ENCODE data around the gene DNAJC13.

DNAJC13 gene

GRCh38 chr3:132550579-132551305 is 133.4 kb downstream of the DNAJC13 start:
- TF ChIP-seq EZH2phosphoT487 (IDR thresholded peaks at IDR 0.05; ENCODE audit: low read length) (no peak), CTCF (IDR thresholded peaks at IDR 0.05; ENCODE audit: low read length) (no peak), EZH2 (optimal IDR thresholded peaks at IDR 0.05; ENCODE audit: low read depth, low read length) (no peak)
- Histone ChIP-seq H3K9ac (ENCODE audit: low read length) (peak overlapping the region; percentile 16; the same call in 1 of the 2 replicates), H3K9me3 (replicated peaks; ENCODE audit: insufficient read depth, low read length) (no peaks in the 10 kb centered on the region), H3K36me3 (replicated peaks; ENCODE audit: insufficient read depth, low read length) (no peaks in the 10 kb centered on the region), H3K4me2 (ENCODE audit: low read depth, low read length) (peak overlapping the region; percentile 57), H3K79me2 (ENCODE audit: low read length) (no peaks in the 10 kb centered on the region), H3K27ac (ENCODE audit: low read length) (peak overlapping the region; percentile 83), H4K20me1 (ENCODE audit: insufficient read depth, low read length) (no peaks in the 10 kb centered on the region), H3K9me2 (replicated peaks; ENCODE audit: insufficient read depth, low read length) (no peaks in the 10 kb centered on the region), H3K4me3 (ENCODE audit: low read length) (peak overlapping the region; percentile 2; the same call in 1 of the 2 replicates), H3F3A (ENCODE audit: insufficient read depth, low read length) (peaks cover 22% of the 10 kb centered on the region), H3K4me1 (ENCODE audit: low read length) (peaks cover 36% of the 10 kb centered on the region), H3K27me3 (replicated peaks; ENCODE audit: insufficient read depth, low read length) (no peaks in the 10 kb centered on the region), H2AFZ (ENCODE audit: low read length) (no peak overlapping the region)
- peak; percentile 33 for DNase-seq

- TF ChIP-seq EZH2phosphoT487 (IDR thresholded peaks at IDR 0.05; ENCODE audit: low read length) (no peak), CTCF (IDR thresholded peaks at IDR 0.05; ENCODE audit: low read length) (no peak), EZH2 (optimal IDR thresholded peaks at IDR 0.05; ENCODE audit: low read depth, low read length) (no peak)
- no peak overlapping the region for H3K4me2 ChIP-seq (ENCODE audit: low read depth, low read length)
These were observed 136.5 kb downstream of the DNAJC13 start for GRCh38 chr3:132553826-132554225.

GRCh38 chr3:132554437-132554836 is 137.1 kb downstream of the DNAJC13 start:
- H3K36me3 ChIP-seq (replicated peaks; ENCODE audit: insufficient read depth, low read length): no peaks in the 10 kb centered on the region
- TF ChIP-seq EZH2 (optimal IDR thresholded peaks at IDR 0.05; ENCODE audit: low read depth, low read length) (no peak), CTCF (IDR thresholded peaks at IDR 0.05; ENCODE audit: low read length) (no peak), EZH2phosphoT487 (IDR thresholded peaks at IDR 0.05; ENCODE audit: low read length) (no peak)
- peaks cover 29% of the 10 kb centered on the region for H3K4me1 ChIP-seq (ENCODE audit: low read length)
- H3K27ac ChIP-seq (ENCODE audit: low read length): no peak overlapping the region
- H3F3A ChIP-seq (ENCODE audit: insufficient read depth, low read length): peaks cover 19% of the 10 kb centered on the region
- no peaks in the 10 kb centered on the region for H4K20me1 ChIP-seq (ENCODE audit: insufficient read depth, low read length)
- no peaks in the 10 kb centered on the region for H3K79me2 ChIP-seq (ENCODE audit: low read length)
- no peaks in the 10 kb centered on the region for H3K27me3 ChIP-seq (replicated peaks; ENCODE audit: insufficient read depth, low read length)
- H2AFZ ChIP-seq (ENCODE audit: low read length): no peak overlapping the region
- no peaks in the 10 kb centered on the region for H3K9me3 ChIP-seq (replicated peaks; ENCODE audit: insufficient read depth, low read length)
- H3K9me2 ChIP-seq (replicated peaks; ENCODE audit: insufficient read depth, low read length): no peaks in the 10 kb centered on the region
- H3K4me2 ChIP-seq (ENCODE audit: low read depth, low read length): no peak overlapping the region
- H3K4me3 ChIP-seq (ENCODE audit: low read length): no peak overlapping the region
- DNase-seq: no peak
- no peak overlapping the region for H3K9ac ChIP-seq (ENCODE audit: low read length)

More at GRCh38 chr3:132553826-132554225, 136.5 kb downstream of the DNAJC13 start:
- H3K4me1 ChIP-seq (ENCODE audit: low read length): peaks cover 36% of the 10 kb centered on the region
- no peaks in the 10 kb centered on the region for H3K79me2 ChIP-seq (ENCODE audit: low read length)
- no peak overlapping the region for H3K9ac ChIP-seq (ENCODE audit: low read length)
- H3K9me3 ChIP-seq (replicated peaks; ENCODE audit: insufficient read depth, low read length): no peaks in the 10 kb centered on the region
- H3K4me3 ChIP-seq (ENCODE audit: low read length): no peak overlapping the region
- no peak overlapping the region for H3K27ac ChIP-seq (ENCODE audit: low read length)
- no peaks in the 10 kb centered on the region for H4K20me1 ChIP-seq (ENCODE audit: insufficient read depth, low read length)
- H3K36me3 ChIP-seq (replicated peaks; ENCODE audit: insufficient read depth, low read length): no peaks in the 10 kb centered on the region
- H3F3A ChIP-seq (ENCODE audit: insufficient read depth, low read length): peaks cover 22% of the 10 kb centered on the region
- H3K9me2 ChIP-seq (replicated peaks; ENCODE audit: insufficient read depth, low read length): no peaks in the 10 kb centered on the region
- no peak for DNase-seq
- H3K27me3 ChIP-seq (replicated peaks; ENCODE audit: insufficient read depth, low read length): no peaks in the 10 kb centered on the region
- no peak overlapping the region for H2AFZ ChIP-seq (ENCODE audit: low read length)
